ENCODE data around the gene ALOX12.
"Not testable (repeated sequence)": the region's sequence is repeated elsewhere in the genome, so short reads cannot be mapped to it uniquely, and the experiment has no call there.

ALOX12 gene
- 0 reads per million in 3 donors for total RNA-seq

- no peak for DNase-seq
- no peak within 1 kb of the TSS for H3K4me3 ChIP-seq (ENCODE audit: insufficient read depth, low read depth, low read length, poor library complexity, severe bottlenecking)
- H3K27me3 ChIP-seq (replicated peaks; ENCODE audit: control insufficient read depth, insufficient read depth, low read length, poor library complexity, severe bottlenecking), result no peaks in the 10 kb centered on the region
- no peaks in the 10 kb centered on the region for H3K9me3 ChIP-seq (ENCODE audit: control insufficient read depth, low read length)
- H3K27ac ChIP-seq (ENCODE audit: insufficient read depth, low read length, poor library complexity, severe bottlenecking), result no peak within 1 kb of the TSS
- peaks cover 26% of the 10 kb centered on the region for H3K36me3 ChIP-seq (ENCODE audit: control insufficient read depth, insufficient read depth, low read length)
- no peaks in the 10 kb centered on the region for H3K4me1 ChIP-seq (ENCODE audit: control insufficient read depth, insufficient read depth, low read length, poor library complexity, severe bottlenecking)
Measured at GRCh38 chr17:6995500-6996255, at the start of gene ALOX12. ALOX12 (plus strand) TSS chr17:6996049; CDS start chr17:6996118, 69 bp downstream.

GRCh38 chr17:6947745-6948144 lies 48.1 kb upstream of the ALOX12 start:
- no peaks in the 10 kb centered on the region for H3K27me3 ChIP-seq (replicated peaks; ENCODE audit: control insufficient read depth, insufficient read depth, low read length, poor library complexity, severe bottlenecking)
- no peak for DNase-seq
- no peak overlapping the region for H3K27ac ChIP-seq (ENCODE audit: insufficient read depth, low read length, poor library complexity, severe bottlenecking)
- no peak overlapping the region for H3K4me3 ChIP-seq (ENCODE audit: insufficient read depth, low read depth, low read length, poor library complexity, severe bottlenecking)
- no peaks in the 10 kb centered on the region for H3K9me3 ChIP-seq (ENCODE audit: control insufficient read depth, low read length)
- H3K4me1 ChIP-seq (ENCODE audit: control insufficient read depth, insufficient read depth, low read length, poor library complexity, severe bottlenecking), result no peaks in the 10 kb centered on the region
- H3K36me3 ChIP-seq (ENCODE audit: control insufficient read depth, insufficient read depth, low read length), result no peaks in the 10 kb centered on the region

GRCh38 chr17:6948562-6948961 lies 47.3 kb upstream of the ALOX12 start:
- Histone ChIP-seq H3K4me1 (ENCODE audit: control insufficient read depth, insufficient read depth, low read length, poor library complexity, severe bottlenecking) (no peaks in the 10 kb centered on the region), H3K27ac (ENCODE audit: insufficient read depth, low read length, poor library complexity, severe bottlenecking) (no peak overlapping the region), H3K9me3 (ENCODE audit: control insufficient read depth, low read length) (no peaks in the 10 kb centered on the region), H3K36me3 (ENCODE audit: control insufficient read depth, insufficient read depth, low read length) (no peaks in the 10 kb centered on the region), H3K27me3 (replicated peaks; ENCODE audit: control insufficient read depth, insufficient read depth, low read length, poor library complexity, severe bottlenecking) (no peaks in the 10 kb centered on the region), H3K4me3 (ENCODE audit: insufficient read depth, low read depth, low read length, poor library complexity, severe bottlenecking) (no peak overlapping the region)
- DNase-seq, result no peak

- Histone ChIP-seq H3K27ac (ENCODE audit: insufficient read depth, low read length, poor library complexity, severe bottlenecking) (no peak overlapping the region), H3K4me3 (ENCODE audit: insufficient read depth, low read depth, low read length, poor library complexity, severe bottlenecking) (no peak overlapping the region), H3K4me1 (ENCODE audit: control insufficient read depth, insufficient read depth, low read length, poor library complexity, severe bottlenecking) (no peaks in the 10 kb centered on the region), H3K27me3 (replicated peaks; ENCODE audit: control insufficient read depth, insufficient read depth, low read length, poor library complexity, severe bottlenecking) (no peaks in the 10 kb centered on the region), H3K9me3 (ENCODE audit: control insufficient read depth, low read length) (no peaks in the 10 kb centered on the region), H3K36me3 (ENCODE audit: control insufficient read depth, insufficient read depth, low read length) (no peaks in the 10 kb centered on the region)
- no peak for DNase-seq
Measured at GRCh38 chr17:6948976-6949375, 46.9 kb upstream of the ALOX12 start.

GRCh38 chr17:6950938-6951337 lies 44.9 kb upstream of the ALOX12 start:
- not testable (repeated sequence) for H3K36me3 ChIP-seq (ENCODE audit: control insufficient read depth, insufficient read depth, low read length); H3K9me3 ChIP-seq (ENCODE audit: control insufficient read depth, low read length); DNase-seq; H3K4me1 ChIP-seq (ENCODE audit: control insufficient read depth, insufficient read depth, low read length, poor library complexity, severe bottlenecking); H3K4me3 ChIP-seq (ENCODE audit: insufficient read depth, low read depth, low read length, poor library complexity, severe bottlenecking); H3K27me3 ChIP-seq (replicated peaks; ENCODE audit: control insufficient read depth, insufficient read depth, low read length, poor library complexity, severe bottlenecking); H3K27ac ChIP-seq (ENCODE audit: insufficient read depth, low read length, poor library complexity, severe bottlenecking)

GRCh38 chr17:6953689-6954088 lies 42.2 kb upstream of the ALOX12 start:
- Histone ChIP-seq H3K4me3 (ENCODE audit: insufficient read depth, low read depth, low read length, poor library complexity, severe bottlenecking) (no peak overlapping the region), H3K27ac (ENCODE audit: insufficient read depth, low read length, poor library complexity, severe bottlenecking) (no peak overlapping the region)
- no peak for DNase-seq

GRCh38 chr17:6959700-6960099 lies 36.1 kb upstream of the ALOX12 start:
- no peaks in the 10 kb centered on the region for H3K4me1 ChIP-seq (ENCODE audit: control insufficient read depth, insufficient read depth, low read length, poor library complexity, severe bottlenecking)
- no peaks in the 10 kb centered on the region for H3K27me3 ChIP-seq (replicated peaks; ENCODE audit: control insufficient read depth, insufficient read depth, low read length, poor library complexity, severe bottlenecking)
- H3K9me3 ChIP-seq (ENCODE audit: control insufficient read depth, low read length), result no peaks in the 10 kb centered on the region
- no peak overlapping the region for H3K4me3 ChIP-seq (ENCODE audit: insufficient read depth, low read depth, low read length, poor library complexity, severe bottlenecking)
- no peak overlapping the region for H3K27ac ChIP-seq (ENCODE audit: insufficient read depth, low read length, poor library complexity, severe bottlenecking)
- DNase-seq, result no peak
- no peaks in the 10 kb centered on the region for H3K36me3 ChIP-seq (ENCODE audit: control insufficient read depth, insufficient read depth, low read length)

More at GRCh38 chr17:6953689-6954088, 42.2 kb upstream of the ALOX12 start:
- Histone ChIP-seq H3K4me1 (ENCODE audit: control insufficient read depth, insufficient read depth, low read length, poor library complexity, severe bottlenecking) (no peaks in the 10 kb centered on the region), H3K9me3 (ENCODE audit: control insufficient read depth, low read length) (no peaks in the 10 kb centered on the region), H3K36me3 (ENCODE audit: control insufficient read depth, insufficient read depth, low read length) (no peaks in the 10 kb centered on the region), H3K27me3 (replicated peaks; ENCODE audit: control insufficient read depth, insufficient read depth, low read length, poor library complexity, severe bottlenecking) (no peaks in the 10 kb centered on the region)

GRCh38 chr17:6969323-6969726 lies 26.5 kb upstream of the ALOX12 start:
- Histone ChIP-seq H3K27me3 (replicated peaks; ENCODE audit: control insufficient read depth, insufficient read depth, low read length, poor library complexity, severe bottlenecking) (no peaks in the 10 kb centered on the region), H3K9me3 (ENCODE audit: control insufficient read depth, low read length) (no peaks in the 10 kb centered on the region), H3K4me1 (ENCODE audit: control insufficient read depth, insufficient read depth, low read length, poor library complexity, severe bottlenecking) (no peaks in the 10 kb centered on the region), H3K4me3 (ENCODE audit: insufficient read depth, low read depth, low read length, poor library complexity, severe bottlenecking) (no peak overlapping the region), H3K36me3 (ENCODE audit: control insufficient read depth, insufficient read depth, low read length) (no peaks in the 10 kb centered on the region), H3K27ac (ENCODE audit: insufficient read depth, low read length, poor library complexity, severe bottlenecking) (no peak overlapping the region)
- no peak for DNase-seq

GRCh38 chr17:6970992-6971391 lies 24.9 kb upstream of the ALOX12 start:
- no peaks in the 10 kb centered on the region for H3K27me3 ChIP-seq (replicated peaks; ENCODE audit: control insufficient read depth, insufficient read depth, low read length, poor library complexity, severe bottlenecking)
- DNase-seq, result no peak
- no peak overlapping the region for H3K4me3 ChIP-seq (ENCODE audit: insufficient read depth, low read depth, low read length, poor library complexity, severe bottlenecking)
- no peaks in the 10 kb centered on the region for H3K4me1 ChIP-seq (ENCODE audit: control insufficient read depth, insufficient read depth, low read length, poor library complexity, severe bottlenecking)
- H3K36me3 ChIP-seq (ENCODE audit: control insufficient read depth, insufficient read depth, low read length), result no peaks in the 10 kb centered on the region
- H3K9me3 ChIP-seq (ENCODE audit: control insufficient read depth, low read length), result no peaks in the 10 kb centered on the region
- no peak overlapping the region for H3K27ac ChIP-seq (ENCODE audit: insufficient read depth, low read length, poor library complexity, severe bottlenecking)

GRCh38 chr17:6979440-6979839 lies 16.4 kb upstream of the ALOX12 start:
- H3K27me3 ChIP-seq (replicated peaks; ENCODE audit: control insufficient read depth, insufficient read depth, low read length, poor library complexity, severe bottlenecking); H3K36me3 ChIP-seq (ENCODE audit: control insufficient read depth, insufficient read depth, low read length); DNase-seq; H3K27ac ChIP-seq (ENCODE audit: insufficient read depth, low read length, poor library complexity, severe bottlenecking); H3K4me1 ChIP-seq (ENCODE audit: control insufficient read depth, insufficient read depth, low read length, poor library complexity, severe bottlenecking); H3K4me3 ChIP-seq (ENCODE audit: insufficient read depth, low read depth, low read length, poor library complexity, severe bottlenecking); H3K9me3 ChIP-seq (ENCODE audit: control insufficient read depth, low read length): not testable (repeated sequence)

Measured in effector memory CD4-positive, alpha-beta T cell (primary cell).